Skeletal muscle satellite cell (primary cell): ENCODE results near the gene SBF1.
"Not testable (repeated sequence)": the region's sequence is repeated elsewhere in the genome, so short reads cannot be mapped to it uniquely, and the experiment has no call there.

ENCODE experiments used
- H3K27me3 ChIP-seq: 2 replicates; pipeline ENCODE4 v1.7.0; 2013; ENCODE audit warnings: low read length; ENCODE audit not compliant: control insufficient read depth, insufficient read depth
- H3K36me3 ChIP-seq: 2 replicates; pipeline ENCODE4 v1.7.0; 2013; ENCODE audit warnings: mild to moderate bottlenecking, control low read depth, low read length; ENCODE audit not compliant: insufficient read depth
- H3K4me1 ChIP-seq: 2 replicates; pipeline ENCODE4 v1.7.0; 2013; ENCODE audit warnings: low read length; ENCODE audit not compliant: control insufficient read depth, insufficient read depth
- H3K4me2 ChIP-seq: 2 replicates; pipeline ENCODE4 v1.7.0; 2013; ENCODE audit warnings: mild to moderate bottlenecking, low read length
- H3K4me3 ChIP-seq: 2 replicates; pipeline ENCODE4 v1.7.0; 2013; ENCODE audit warnings: low read length
- H3K9ac ChIP-seq: 2 replicates; pipeline ENCODE4 v1.7.0; 2013; ENCODE audit warnings: mild to moderate bottlenecking, low read depth, low read length, moderate library complexity
- H3K9me3 ChIP-seq: replicated peaks from 2 replicates; pipeline ENCODE4 v1.7.0; 2013; ENCODE audit warnings: mild to moderate bottlenecking, control low read depth, low read length

Gene SBF1

GRCh38 chr22:50401907-50402306 is 72.9 kb downstream of the SBF1 start:
- Histone ChIP-seq H3K36me3 (peaks cover 33% of the 10 kb centered on the region), H3K4me2 (no peak overlapping the region), H3K9me3 (no peaks in the 10 kb centered on the region), H3K27me3 (no peaks in the 10 kb centered on the region), H3K4me1 (no peaks in the 10 kb centered on the region), H3K9ac (no peak overlapping the region), H3K4me3 (no peak overlapping the region)

- Histone ChIP-seq H3K27me3 (no peaks in the 10 kb centered on the region), H3K4me2 (no peak overlapping the region), H3K36me3 (peaks cover 27% of the 10 kb centered on the region), H3K9ac (no peak overlapping the region), H3K9me3 (no peaks in the 10 kb centered on the region), H3K4me1 (no peaks in the 10 kb centered on the region), H3K4me3 (no peak overlapping the region)
Measured at GRCh38 chr22:50400931-50401330, 73.9 kb downstream of the SBF1 start.

- no peak overlapping the region for H3K9ac ChIP-seq
Measured at GRCh38 chr22:50400406-50400805, 74.4 kb downstream of the SBF1 start.

GRCh38 chr22:50399751-50400331 is 75.0 kb downstream of the SBF1 start:
- Histone ChIP-seq H3K4me1 (no peaks in the 10 kb centered on the region), H3K4me3 (no peak overlapping the region), H3K9ac (no peak overlapping the region), H3K27me3 (no peaks in the 10 kb centered on the region), H3K4me2 (no peak overlapping the region), H3K36me3 (peaks cover 32% of the 10 kb centered on the region), H3K9me3 (no peaks in the 10 kb centered on the region)

More at GRCh38 chr22:50400406-50400805, 74.4 kb downstream of the SBF1 start:
- no peak overlapping the region for H3K4me3 ChIP-seq
- H3K9me3 ChIP-seq = no peaks in the 10 kb centered on the region
- no peak overlapping the region for H3K4me2 ChIP-seq
- peaks cover 27% of the 10 kb centered on the region for H3K36me3 ChIP-seq
- H3K4me1 ChIP-seq = no peaks in the 10 kb centered on the region
- H3K27me3 ChIP-seq = no peaks in the 10 kb centered on the region

- H3K4me1 ChIP-seq = no peaks in the 10 kb centered on the region
- peaks cover 31% of the 10 kb centered on the region for H3K36me3 ChIP-seq
- no peak overlapping the region for H3K9ac ChIP-seq
- H3K9me3 ChIP-seq = no peaks in the 10 kb centered on the region
- no peaks in the 10 kb centered on the region for H3K27me3 ChIP-seq
- H3K4me2 ChIP-seq = no peak overlapping the region
- no peak overlapping the region for H3K4me3 ChIP-seq
Measured at GRCh38 chr22:50398831-50399648, 75.8 kb downstream of the SBF1 start.

GRCh38 chr22:50397371-50398060 is 77.3 kb downstream of the SBF1 start:
- H3K27me3 ChIP-seq, H3K4me2 ChIP-seq, H3K4me1 ChIP-seq, H3K9me3 ChIP-seq, H3K4me3 ChIP-seq, H3K9ac ChIP-seq: not testable (repeated sequence)
- H3K36me3 ChIP-seq = peaks cover 28% of the 10 kb centered on the region

GRCh38 chr22:50396751-50397370 is 78.0 kb downstream of the SBF1 start:
- peaks cover 31% of the 10 kb centered on the region for H3K36me3 ChIP-seq
- H3K4me3 ChIP-seq = no peak overlapping the region
- no peak overlapping the region for H3K4me2 ChIP-seq
- no peaks in the 10 kb centered on the region for H3K27me3 ChIP-seq
- no peak overlapping the region for H3K9ac ChIP-seq
- H3K4me1 ChIP-seq = no peaks in the 10 kb centered on the region
- no peaks in the 10 kb centered on the region for H3K9me3 ChIP-seq
